ENCODE measurements around the gene ETV3.

ETV3 gene

DNA sequence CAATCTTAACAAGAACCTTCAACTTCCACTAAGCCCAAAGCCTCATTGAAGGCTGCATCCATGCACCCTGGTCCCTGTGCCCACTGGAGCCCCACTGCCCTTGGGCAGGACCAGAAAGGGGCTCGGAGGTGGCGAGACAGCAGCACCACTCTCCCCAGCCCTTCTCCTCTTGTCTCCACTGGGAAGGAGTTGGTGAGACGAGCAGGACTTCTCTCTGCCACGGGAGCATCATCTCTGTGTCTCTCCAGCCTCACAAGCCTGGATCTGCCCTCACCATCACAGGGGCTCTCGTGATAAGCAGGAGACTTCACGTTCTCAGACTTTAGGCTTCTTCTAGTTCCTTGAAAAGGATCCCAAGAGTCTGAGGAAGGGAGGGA is 31.4 kb downstream of the ETV3 start:
- no peak overlapping the region for H2BK12ac ChIP-seq (ENCODE audit: low read length)
- H3K14ac ChIP-seq (ENCODE audit: low read length): no peak overlapping the region
- no peak overlapping the region for H3K18ac ChIP-seq (ENCODE audit: low read length)
- H3K4me2 ChIP-seq (ENCODE audit: insufficient read depth, low read length, poor library complexity, severe bottlenecking): no peak overlapping the region
- H4K8ac ChIP-seq (ENCODE audit: low read depth, low read length): no peak overlapping the region
- H2AK5ac ChIP-seq (ENCODE audit: low read depth, low read length): no peak overlapping the region
- WGBS, 2 donors (ENCODE audit: extremely low coverage in 2 of 2, insufficient read length in 2 of 2, insufficient replicate concordance in 1 of 2): no CpG with 5 or more reads among the region's 6 CpGs
- H3K9ac ChIP-seq (ENCODE audit: low read depth, low read length, poor library complexity): no peak overlapping the region
- H2BK5ac ChIP-seq (ENCODE audit: low read length): no peak overlapping the region
- no peak overlapping the region for H3K4me3 ChIP-seq (ENCODE audit: low read length in 2 of 2)
- H3K36me3 ChIP-seq (replicated peaks in 1 of 2; ENCODE audit: control insufficient read depth in 2 of 2, insufficient read depth in 2 of 2, low read length in 2 of 2): no peaks in the 10 kb centered on the region
- peaks cover 0 to 84% (median 2%) of the 10 kb centered on the region in 3 experiments for H3K27me3 ChIP-seq (ENCODE audit: control insufficient read depth in 3 of 3, insufficient read depth in 3 of 3, low read depth in 1 of 3, low read length in 3 of 3)
- no peak overlapping the region for H3K4ac ChIP-seq (ENCODE audit: low read length)
- peaks cover 10 to 11% of the 10 kb centered on the region in 2 donors for H3K4me1 ChIP-seq (ENCODE audit: control insufficient read depth in 2 of 2, insufficient read depth in 1 of 2, low read depth in 1 of 2, low read length in 2 of 2)
- H2BK120ac ChIP-seq (ENCODE audit: low read depth, low read length): no peak overlapping the region
- H3K9me3 ChIP-seq (replicated peaks in 1 of 2; ENCODE audit: control insufficient read depth in 2 of 2, insufficient read depth in 1 of 2, low read depth in 1 of 2, low read length in 2 of 2): peaks cover 0 to 2% of the 10 kb centered on the region in 2 donors
- H3K27ac ChIP-seq (replicated peaks; ENCODE audit: low read length): no peak overlapping the region
- no peak overlapping the region for H3K23ac ChIP-seq (ENCODE audit: low read depth, low read length, poor library complexity)
- H3K79me1 ChIP-seq (ENCODE audit: low read depth, low read length): no peaks in the 10 kb centered on the region
- no peak overlapping the region for H2BK15ac ChIP-seq (ENCODE audit: low read length)
- peak overlapping the region; percentile 53 for H2AFZ ChIP-seq (ENCODE audit: low read length)
- H4K91ac ChIP-seq (ENCODE audit: low read depth, low read length, poor library complexity): no peak overlapping the region
- no peak for DNase-seq (ENCODE audit: low spot score)

DNA sequence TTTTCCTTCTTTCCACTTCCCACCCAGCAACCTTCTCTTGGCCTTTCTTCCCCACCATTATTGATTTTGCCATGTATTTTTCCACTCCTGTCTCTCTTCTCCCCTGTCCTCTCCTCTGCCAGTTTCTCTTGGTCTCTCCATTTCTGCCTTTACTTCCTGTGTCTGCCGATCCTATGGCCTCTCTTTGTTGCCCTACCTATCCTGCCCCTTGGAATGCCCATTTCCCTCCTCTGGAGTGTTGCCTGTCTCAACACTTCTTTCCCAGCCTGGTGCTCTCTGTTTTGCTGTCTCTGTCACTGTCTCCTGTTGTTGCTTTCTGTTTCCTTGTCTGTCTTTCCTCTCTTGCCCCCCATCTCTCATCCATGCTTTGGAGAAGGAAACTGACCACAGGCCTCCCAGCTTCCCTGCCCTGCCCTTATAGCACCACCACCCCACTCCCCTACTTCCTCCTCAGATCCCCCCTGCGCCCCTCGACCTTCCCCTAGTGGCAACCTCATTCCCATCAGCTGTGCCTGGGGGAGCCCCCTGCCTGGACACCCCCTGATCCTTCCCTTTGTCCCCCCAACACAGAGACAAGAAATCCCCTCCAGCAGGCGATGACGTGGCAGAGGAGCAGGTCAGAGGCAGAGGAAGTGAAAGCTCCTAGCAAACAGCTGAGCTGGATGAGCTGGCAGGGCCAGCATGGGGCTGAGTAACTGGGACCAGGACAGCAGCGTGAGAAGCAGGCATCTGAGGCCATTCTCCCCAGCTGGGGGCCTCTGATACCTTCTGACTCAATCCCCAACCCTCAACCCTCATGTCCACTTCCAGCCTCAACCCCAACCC is 32.0 kb downstream of the ETV3 start:
- DNase-seq (ENCODE audit: low spot score): no peak
- Histone ChIP-seq H2BK5ac (ENCODE audit: low read length) (no peak overlapping the region), H3K4me3 (ENCODE audit: low read length in 2 of 2) (no peak overlapping the region), H2BK120ac (ENCODE audit: low read depth, low read length) (no peak overlapping the region), H3K36me3 (replicated peaks in 1 of 2; ENCODE audit: control insufficient read depth in 2 of 2, insufficient read depth in 2 of 2, low read length in 2 of 2) (no peaks in the 10 kb centered on the region), H2AFZ (ENCODE audit: low read length) (peak overlapping the region; percentile 53), H3K9ac (ENCODE audit: low read depth, low read length, poor library complexity) (no peak overlapping the region), H3K23ac (ENCODE audit: low read depth, low read length, poor library complexity) (no peak overlapping the region), H3K9me3 (replicated peaks in 1 of 2; ENCODE audit: control insufficient read depth in 2 of 2, insufficient read depth in 1 of 2, low read depth in 1 of 2, low read length in 2 of 2) (peaks cover 0 to 2% of the 10 kb centered on the region in 2 donors), H3K27me3 (ENCODE audit: control insufficient read depth in 3 of 3, insufficient read depth in 3 of 3, low read depth in 1 of 3, low read length in 3 of 3) (peaks cover 0 to 78% (median 2%) of the 10 kb centered on the region in 3 experiments), H3K18ac (ENCODE audit: low read length) (peak overlapping the region; percentile 23), H4K91ac (ENCODE audit: low read depth, low read length, poor library complexity) (no peak overlapping the region), H3K27ac (replicated peaks; ENCODE audit: low read length) (no peak overlapping the region), H4K8ac (ENCODE audit: low read depth, low read length) (peak overlapping the region; percentile 49), H3K14ac (ENCODE audit: low read length) (no peak overlapping the region), H3K4me2 (ENCODE audit: insufficient read depth, low read length, poor library complexity, severe bottlenecking) (no peak overlapping the region), H3K79me1 (ENCODE audit: low read depth, low read length) (no peaks in the 10 kb centered on the region), H2BK12ac (ENCODE audit: low read length) (no peak overlapping the region), H2AK5ac (ENCODE audit: low read depth, low read length) (no peak overlapping the region), H3K4ac (ENCODE audit: low read length) (no peak overlapping the region), H2BK15ac (ENCODE audit: low read length) (no peak overlapping the region), H3K4me1 (ENCODE audit: control insufficient read depth in 2 of 2, insufficient read depth in 1 of 2, low read depth in 1 of 2, low read length in 2 of 2) (peaks cover 6 to 10% of the 10 kb centered on the region in 2 donors)
- WGBS, 2 donors (ENCODE audit: extremely low coverage in 2 of 2, insufficient read length in 2 of 2, insufficient replicate concordance in 1 of 2): no CpG with 5 or more reads among the region's 6 CpGs

DNA sequence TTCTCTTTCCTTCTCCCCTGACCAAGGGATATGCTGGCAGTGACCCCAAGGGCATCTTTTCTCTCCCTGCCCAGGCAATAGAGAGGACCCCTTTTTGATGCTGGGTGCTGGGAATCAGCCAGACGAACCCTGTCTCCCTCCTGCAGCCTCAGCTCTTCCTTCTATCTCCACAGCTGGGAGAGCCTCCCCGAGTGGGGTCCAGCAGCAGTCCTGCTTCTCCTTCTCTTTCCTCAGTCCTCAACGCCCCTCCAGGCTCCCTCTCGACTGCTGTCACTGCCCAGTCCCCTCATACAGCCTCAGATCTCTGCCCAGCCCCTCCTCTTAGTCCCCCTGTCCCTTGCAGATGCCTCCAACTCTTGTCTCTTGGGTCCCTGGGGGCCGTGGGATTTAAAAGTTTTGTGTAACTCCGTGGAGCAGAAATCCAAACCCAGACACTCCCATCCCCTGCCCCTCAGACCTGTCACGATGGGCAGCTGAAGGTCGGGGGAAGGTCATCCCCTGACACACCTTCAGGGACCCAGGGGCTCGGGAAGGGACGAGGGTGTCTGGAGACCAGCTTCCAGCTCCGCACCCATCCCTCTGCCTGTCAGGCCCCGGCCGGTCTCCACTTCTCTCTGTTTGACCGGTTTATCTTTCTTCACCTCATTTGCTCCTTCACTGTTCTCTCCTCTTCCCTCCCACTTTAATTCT is 32.8 kb downstream of the ETV3 start:
- no peak overlapping the region for H2BK15ac ChIP-seq (ENCODE audit: low read length)
- no peaks in the 10 kb centered on the region for H3K79me1 ChIP-seq (ENCODE audit: low read depth, low read length)
- no peaks in the 10 kb centered on the region for H3K36me3 ChIP-seq (replicated peaks in 1 of 2; ENCODE audit: control insufficient read depth in 2 of 2, insufficient read depth in 2 of 2, low read length in 2 of 2)
- no peak overlapping the region for H2BK5ac ChIP-seq (ENCODE audit: low read length)
- H3K4ac ChIP-seq (ENCODE audit: low read length): no peak overlapping the region
- no peak overlapping the region for H2BK12ac ChIP-seq (ENCODE audit: low read length)
- H3K9ac ChIP-seq (ENCODE audit: low read depth, low read length, poor library complexity): no peak overlapping the region
- H4K91ac ChIP-seq (ENCODE audit: low read depth, low read length, poor library complexity): no peak overlapping the region
- peaks cover 0 to 2% of the 10 kb centered on the region in 2 donors for H3K9me3 ChIP-seq (replicated peaks in 1 of 2; ENCODE audit: control insufficient read depth in 2 of 2, insufficient read depth in 1 of 2, low read depth in 1 of 2, low read length in 2 of 2)
- peak overlapping the region; percentile 14 for H2AK5ac ChIP-seq (ENCODE audit: low read depth, low read length)
- H3K18ac ChIP-seq (ENCODE audit: low read length): no peak overlapping the region
- no peak overlapping the region for H3K4me2 ChIP-seq (ENCODE audit: insufficient read depth, low read length, poor library complexity, severe bottlenecking)
- no peak overlapping the region for H2BK120ac ChIP-seq (ENCODE audit: low read depth, low read length)
- H3K4me1 ChIP-seq (ENCODE audit: control insufficient read depth in 2 of 2, insufficient read depth in 1 of 2, low read depth in 1 of 2, low read length in 2 of 2): peaks cover 6 to 10% of the 10 kb centered on the region in 2 donors
- no peak for DNase-seq (ENCODE audit: low spot score)
- no peak overlapping the region for H4K8ac ChIP-seq (ENCODE audit: low read depth, low read length)
- H3K27ac ChIP-seq (replicated peaks; ENCODE audit: low read length): no peak overlapping the region
- WGBS, 2 donors (ENCODE audit: extremely low coverage in 2 of 2, insufficient read length in 2 of 2, insufficient replicate concordance in 1 of 2): no CpG with 5 or more reads among the region's 14 CpGs
- peak overlapping the region; percentile 53 for H2AFZ ChIP-seq (ENCODE audit: low read length)
- H3K14ac ChIP-seq (ENCODE audit: low read length): no peak overlapping the region
- peaks cover 0 to 71% (median 2%) of the 10 kb centered on the region in 3 experiments for H3K27me3 ChIP-seq (ENCODE audit: control insufficient read depth in 3 of 3, insufficient read depth in 3 of 3, low read depth in 1 of 3, low read length in 3 of 3)
- H3K23ac ChIP-seq (ENCODE audit: low read depth, low read length, poor library complexity): peak overlapping the region; percentile 10
- H3K4me3 ChIP-seq (ENCODE audit: low read length in 2 of 2): no peak overlapping the region
